ENCODE measurements around the gene FRMD4A. TPM values are rescaled to one million over a fixed set of nuclear protein-coding genes. Genes with fewer than 3 reads are reported as not detected.
"Not testable (repeated sequence)": the region's sequence is repeated elsewhere in the genome, so short reads cannot be mapped to it uniquely, and the experiment has no call there.

Gene FRMD4A
- total RNA-seq, 4 donors from 2014 or later: 4.0 to 12.7 (median 5.6) TPM

- H3K4me3 ChIP-seq: no peak overlapping the region
- no peaks in the 10 kb centered on the region for H3K9me3 ChIP-seq
- H3K36me3 ChIP-seq: no peaks in the 10 kb centered on the region
- no peak for DNase-seq
- H3K4me1 ChIP-seq: no peaks in the 10 kb centered on the region
- H3K27me3 ChIP-seq: peaks cover 12% of the 10 kb centered on the region
- intact Hi-C loops (cut with DNase I; ENCODE audit: low total_unique reads) (no loop called here), in situ Hi-C loops (cut with MboI; ENCODE audit: low pct_ligation_motif_present in 1 of 4, low pct_unique_long_range_greater_than_20kb in 1 of 4, low sequenced_read_pairs in 3 of 4) (no loop called here)
- no peak overlapping the region for H3K27ac ChIP-seq
- TF ChIP-seq EP300 (IDR thresholded peaks at IDR 0.05; ENCODE audit: low read depth) (no peak), POLR2AphosphoS5 (IDR thresholded peaks at IDR 0.05) (no peak), CTCF (IDR thresholded peaks at IDR 0.05) (no peak)
- 42 to 80% methylated on average over 2 to 4 of the region's 4 CpGs for WGBS, 2 donors (ENCODE audit: low coverage in 1 of 2)
Measured at GRCh38 chr10:14144451-14144850, 186.3 kb downstream of the FRMD4A start.

- TF ChIP-seq POLR2A (IDR thresholded peaks at IDR 0.05): no peak
- no peak for TF ChIP-seq POLR2AphosphoS5 (IDR thresholded peaks at IDR 0.05)
- TF ChIP-seq EP300 (IDR thresholded peaks at IDR 0.05; ENCODE audit: low read depth): no peak
- TF ChIP-seq CTCF (IDR thresholded peaks at IDR 0.05): no peak
- no peaks in the 10 kb centered on the region for H3K4me1 ChIP-seq
- no peak overlapping the region for H3K4me3 ChIP-seq
- in situ Hi-C loops (cut with MboI; ENCODE audit: low pct_ligation_motif_present in 1 of 4, low pct_unique_long_range_greater_than_20kb in 1 of 4, low sequenced_read_pairs in 3 of 4): no loop called here
- DNase-seq: no peak
- WGBS, 2 donors (ENCODE audit: low coverage in 1 of 2): 85 to 88% methylated on average over 4 of the region's 4 CpGs
- no peaks in the 10 kb centered on the region for H3K36me3 ChIP-seq
- H3K27ac ChIP-seq: no peak overlapping the region
- no peaks in the 10 kb centered on the region for H3K9me3 ChIP-seq
- peaks cover 16% of the 10 kb centered on the region for H3K27me3 ChIP-seq
- intact Hi-C loops (cut with DNase I; ENCODE audit: low total_unique reads): no loop called here
Measured at GRCh38 chr10:14142606-14143250, 188.0 kb downstream of the FRMD4A start.

- intact Hi-C loops (cut with DNase I; ENCODE audit: low total_unique reads) (no loop called here), in situ Hi-C loops (cut with MboI; ENCODE audit: low pct_ligation_motif_present in 1 of 4, low pct_unique_long_range_greater_than_20kb in 1 of 4, low sequenced_read_pairs in 3 of 4) (no loop called here)
- H3K9me3 ChIP-seq: no peaks in the 10 kb centered on the region
- H3K36me3 ChIP-seq: no peaks in the 10 kb centered on the region
- no peak for TF ChIP-seq CTCF (IDR thresholded peaks at IDR 0.05)
- no peak for TF ChIP-seq POLR2AphosphoS5 (IDR thresholded peaks at IDR 0.05)
- TF ChIP-seq EP300 (IDR thresholded peaks at IDR 0.05; ENCODE audit: low read depth): no peak
- no peak for TF ChIP-seq POLR2A (IDR thresholded peaks at IDR 0.05)
- no peak overlapping the region for H3K4me3 ChIP-seq
- no peak for DNase-seq
- H3K4me1 ChIP-seq: no peaks in the 10 kb centered on the region
- WGBS, 2 donors (ENCODE audit: low coverage in 1 of 2): 59 to 78% methylated on average over 3 to 5 of the region's 5 CpGs
- peaks cover 16% of the 10 kb centered on the region for H3K27me3 ChIP-seq
- no peak overlapping the region for H3K27ac ChIP-seq
Measured at GRCh38 chr10:14141283-14141682, 189.4 kb downstream of the FRMD4A start.

DNA sequence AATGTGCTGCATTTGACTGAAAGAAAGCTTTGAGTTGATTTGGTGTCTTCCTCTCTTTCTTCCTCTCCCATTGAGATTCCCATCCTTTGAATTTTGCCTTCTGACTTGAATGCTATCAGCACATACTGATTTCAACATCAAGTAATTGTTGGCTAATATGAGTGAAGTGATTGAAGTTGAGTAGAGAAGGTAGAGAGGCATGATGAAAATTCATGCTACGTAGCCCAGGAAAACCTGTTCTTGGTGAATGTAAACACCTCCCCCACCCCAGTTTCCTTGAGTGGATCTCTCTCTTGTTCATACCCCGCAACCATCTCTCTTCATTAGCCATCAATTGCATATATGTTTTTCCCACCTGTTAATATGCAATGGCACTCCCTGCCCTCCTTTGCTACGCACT lies 193.3 kb downstream of the FRMD4A start:
- TF ChIP-seq POLR2A (IDR thresholded peaks at IDR 0.05): no peak
- no peak for TF ChIP-seq EP300 (IDR thresholded peaks at IDR 0.05; ENCODE audit: low read depth)
- no peak for TF ChIP-seq POLR2AphosphoS5 (IDR thresholded peaks at IDR 0.05)
- no peak for TF ChIP-seq CTCF (IDR thresholded peaks at IDR 0.05)
- H3K27ac ChIP-seq: no peak overlapping the region
- H3K4me1 ChIP-seq: no peaks in the 10 kb centered on the region
- H3K9me3 ChIP-seq: no peaks in the 10 kb centered on the region
- H3K4me3 ChIP-seq: no peak overlapping the region
- WGBS, 2 donors (ENCODE audit: low coverage in 1 of 2): 75 to 90% methylated on average over 2 to 3 of the region's 3 CpGs
- H3K36me3 ChIP-seq: no peaks in the 10 kb centered on the region
- DNase-seq: no peak
- H3K27me3 ChIP-seq: peaks cover 9% of the 10 kb centered on the region
- intact Hi-C loops (cut with DNase I; ENCODE audit: low total_unique reads) (loop anchor here (10.0 kb wide), 1 partner anchor 663 kb away; no protein-coding TSS in a partner anchor), in situ Hi-C loops (cut with MboI; ENCODE audit: low pct_ligation_motif_present in 1 of 4, low pct_unique_long_range_greater_than_20kb in 1 of 4, low sequenced_read_pairs in 3 of 4) (no loop called here)

GRCh38 chr10:14135196-14135595 lies 195.5 kb downstream of the FRMD4A start:
- H3K4me1 ChIP-seq; H3K4me3 ChIP-seq; H3K9me3 ChIP-seq; DNase-seq; H3K36me3 ChIP-seq; H3K27ac ChIP-seq; in situ Hi-C loops (cut with MboI; ENCODE audit: low pct_ligation_motif_present in 1 of 4, low pct_unique_long_range_greater_than_20kb in 1 of 4, low sequenced_read_pairs in 3 of 4); H3K27me3 ChIP-seq: not testable (repeated sequence)
- whole genome bisulfite sequencing, 2 donors (ENCODE audit: low coverage in 1 of 2): 35% methylated on average over 2 of the region's 2 CpGs; no CpG with 5 or more reads in 1 of the 2 donors
- intact Hi-C loops (cut with DNase I; ENCODE audit: low total_unique reads): loop anchor here (10.0 kb wide), 1 partner anchor 660 kb away; no protein-coding TSS in a partner anchor
